Activated B cell treated with CpG ODN at 0.5 μM for 24 hours (primary cell): ENCODE results near the gene URB1. TPM values are rescaled to one million over a fixed set of nuclear protein-coding genes. Genes with fewer than 3 reads are reported as not detected.

ENCODE experiments used
- ATAC-seq: fragments of 200-7000 bp; cut with Tn5 transposase; one replicate; pipeline ENCODE4 v1.10.0; 2021; ENCODE audit warnings: low read depth, mild to moderate bottlenecking, moderate library complexity
- CTCF ChIA-PET: fragments of 350-600 bp; sonication (Branson Sonifier 250); formaldehyde crosslinking; loops from one replicate; lab custom pipeline; 2021; ENCODE audit warnings: antibody characterized with exemption; lab: Charles Lee
- POLR2A ChIA-PET: fragments of 350-600 bp; sonication (Branson Sonifier 250); formaldehyde crosslinking; loops from one replicate; lab custom pipeline; 2021; ENCODE audit warnings: antibody characterized with exemption; lab: Charles Lee
- DNase-seq: peaks from one replicate; pipeline ENCODE4 v3.0.0; 2022
- H3K27ac Mint-ChIP-seq: one replicate; pipeline ENCODE4 v1.8.0; 2020; ENCODE audit warnings: mixed read lengths
- H3K27me3 Mint-ChIP-seq: one replicate; pipeline ENCODE4 v1.8.0; 2021; ENCODE audit warnings: mixed read lengths
- H3K36me3 Mint-ChIP-seq: one replicate; pipeline ENCODE4 v1.8.0; 2021; ENCODE audit warnings: low read depth, mixed read lengths
- H3K4me1 Mint-ChIP-seq: one replicate; pipeline ENCODE4 v1.8.0; 2021; ENCODE audit warnings: mixed read lengths
- H3K4me3 Mint-ChIP-seq: one replicate; pipeline ENCODE4 v1.8.0; 2020; ENCODE audit warnings: mild to moderate bottlenecking, mixed read lengths
- H3K9me3 Mint-ChIP-seq: one replicate; pipeline ENCODE4 v1.8.0; 2020; ENCODE audit warnings: mixed read lengths
- CTCF ChIP-seq: fragments of 200-600 bp; IDR thresholded peaks from one replicate; pipeline ENCODE4 v1.8.0; 2022; ENCODE audit warnings: antibody characterized with exemption, mild to moderate bottlenecking
- intact Hi-C: fragments of 100-400 bp; cut with micrococcal nuclease; formaldehyde crosslinking; loops from one replicate; pipeline ENCODE4 v1.15.1; 2024
- total RNA-seq: library from RNA; stranded (reverse); gene quantifications from 2 replicates; pipeline ENCODE4 v1.2.3, GENCODE V29; 2022

URB1 gene
- total RNA-seq, 1 donor from 2014 or later, result 22.2 TPM

- no peak overlapping the region for H3K27ac Mint-ChIP-seq
- CTCF ChIA-PET, result no interaction called here
Measured at GRCh38 chr21:32261929-32262328, 130.9 kb downstream of the URB1 start.

More at GRCh38 chr21:32261929-32262328, 130.9 kb downstream of the URB1 start:
- Mint-ChIP-seq H3K27me3 (no peaks in the 10 kb centered on the region), H3K4me1 (no peaks in the 10 kb centered on the region), H3K4me3 (no peak overlapping the region), H3K36me3 (peaks cover 10% of the 10 kb centered on the region), H3K9me3 (no peaks in the 10 kb centered on the region)
- POLR2A ChIA-PET, result no interaction called here
- ATAC-seq (no peak), DNase-seq (no peak)
- intact Hi-C loops, result no loop called here
- TF ChIP-seq CTCF, result no peak

Other genes starting within 250 kb of the URB1 start
- 6.8 and 7.7 TPM in 2 replicates for gene MIS18A, start 114.0 kb downstream of the URB1 start, total RNA-seq
- not detected in 2 replicates for gene MRAP, start 94.2 kb downstream of the URB1 start, total RNA-seq
- gene EVA1C, start 19.7 kb upstream of the URB1 start, total RNA-seq, result 0.20 and 0.38 TPM in 2 replicates
- 0.58 and 0.98 TPM in 2 replicates for gene TCP10L, start 192.5 kb upstream of the URB1 start, total RNA-seq
- 36.4 and 37.3 TPM in 2 replicates for gene CFAP298, start 219.4 kb upstream of the URB1 start, total RNA-seq